CD4-positive, alpha-beta T cell treated with Interleukin-21 for 1 hour (primary cell): ENCODE measurements around the gene LHX6.

Experiments used
- DNase-seq: peaks from one replicate; pipeline ENCODE4 v3.0.0-alpha.2; 2020

Gene LHX6

DNA sequence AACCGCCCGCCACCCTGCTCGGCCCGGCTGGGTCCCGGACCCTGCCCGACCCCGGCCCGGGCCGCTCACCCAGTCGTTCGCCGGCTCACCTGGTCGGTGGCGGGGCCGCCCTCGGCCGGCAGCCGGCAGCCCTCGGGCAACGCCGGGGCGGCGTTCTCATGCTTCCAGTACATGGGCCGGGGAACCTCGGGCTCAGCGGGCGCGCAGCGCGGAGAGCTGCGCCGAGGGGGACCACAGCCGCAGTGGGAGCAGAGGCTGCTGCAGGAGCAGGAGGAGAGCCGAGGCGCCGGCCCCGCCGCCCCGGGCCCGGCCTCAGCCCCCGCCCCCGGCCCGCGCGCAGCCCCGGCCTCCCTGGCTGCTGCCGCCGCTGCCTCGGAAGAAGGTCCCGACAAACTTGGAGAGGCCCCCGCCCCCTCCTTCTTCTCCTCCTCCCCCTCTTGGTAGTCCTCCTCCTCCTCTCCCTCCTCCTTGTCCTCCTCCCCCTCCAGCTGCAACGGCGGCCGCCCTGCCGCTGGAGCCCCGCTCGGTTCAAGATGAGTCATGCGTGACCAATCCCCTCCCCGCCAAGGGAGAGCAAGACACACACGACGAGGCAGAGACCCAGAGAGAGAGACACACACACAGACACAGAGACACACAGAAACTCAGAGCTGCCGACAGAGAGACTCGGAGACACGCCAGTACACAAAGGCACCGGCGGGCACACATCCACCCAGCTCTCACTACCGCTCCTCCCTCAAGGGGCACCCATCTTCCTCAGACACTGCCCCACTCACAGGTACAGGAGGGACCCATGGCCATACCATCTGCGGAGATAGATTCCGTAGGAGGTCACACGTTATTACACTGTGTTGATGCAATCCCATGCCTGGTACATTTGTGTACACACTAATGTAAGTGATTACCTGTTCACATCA lies at the start of gene LHX6:
TSS of gene LHX6 (minus strand) at position 390 of the 917 bp plus-strand sequence. CDS start at position 173, 217 bp downstream.
- DNase-seq: no peak

DNA sequence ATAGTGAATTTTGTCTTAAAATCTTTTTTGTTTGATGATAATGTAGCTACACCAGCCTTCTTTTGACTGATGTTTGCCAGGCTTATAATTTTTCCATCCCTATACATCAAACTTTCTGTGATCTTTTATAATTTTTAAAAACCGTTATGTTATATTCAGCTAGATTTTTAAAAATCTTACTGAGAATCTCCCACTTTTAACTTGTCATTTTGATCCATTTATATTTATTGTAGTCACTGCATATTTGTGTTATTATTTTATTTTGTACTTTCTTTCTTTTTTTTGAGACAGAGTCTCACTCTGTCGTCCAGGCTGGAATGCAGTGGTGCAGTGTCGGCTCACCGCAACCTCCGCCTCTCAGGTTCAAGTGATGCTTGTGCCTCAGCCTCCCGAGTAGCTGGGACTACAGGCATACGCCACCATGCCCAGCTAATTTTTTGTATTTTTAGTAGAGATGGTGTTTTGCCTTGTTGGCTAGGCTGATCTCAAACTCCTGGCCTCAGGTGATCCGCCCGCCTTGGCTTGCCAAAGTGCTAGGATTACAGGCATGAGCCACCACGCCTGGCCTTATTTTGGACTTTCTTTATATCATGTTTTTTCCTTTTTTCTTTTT lies 48.6 kb upstream of the LHX6 start:
- DNase-seq: no peak

DNA sequence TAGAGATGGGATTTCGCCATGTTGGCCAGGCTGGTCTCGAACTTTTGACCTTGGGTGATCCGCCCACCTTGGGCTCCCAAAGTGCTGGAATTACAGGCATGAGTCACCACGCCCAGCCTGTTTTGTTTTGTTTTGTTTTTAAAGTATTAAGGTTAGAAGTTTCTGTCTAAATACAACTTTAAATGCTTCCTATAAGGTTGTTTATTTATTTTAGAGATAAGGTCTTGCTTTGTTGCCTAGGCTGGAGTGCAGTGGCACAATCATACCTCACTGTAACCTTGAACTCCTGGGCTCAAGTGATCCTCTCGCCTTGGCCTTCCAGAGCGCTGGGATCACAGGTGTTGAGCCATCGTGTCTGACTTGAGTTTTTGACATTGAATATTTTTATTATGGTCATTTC lies 47.3 kb upstream of the LHX6 start:
- no peak for DNase-seq

DNA sequence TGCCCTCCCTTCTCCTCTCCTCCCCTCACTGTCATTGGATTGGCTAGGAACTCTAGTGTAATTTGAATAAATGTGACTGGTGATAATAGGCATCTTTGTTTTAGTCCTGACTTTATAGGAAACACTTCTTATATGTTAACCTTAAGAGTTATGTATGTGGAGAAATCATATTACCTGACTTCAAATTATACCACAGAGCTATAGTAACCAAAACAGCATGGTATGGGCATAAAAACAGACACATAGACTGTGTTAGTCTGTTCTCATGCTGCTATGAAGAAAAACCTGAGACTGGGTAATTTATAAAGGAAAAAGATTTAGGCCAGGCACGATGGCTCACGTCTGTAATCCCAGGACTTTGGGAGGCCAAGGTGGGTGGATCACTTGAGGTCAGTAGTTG lies 45.3 kb upstream of the LHX6 start:
- DNase-seq: no peak

DNA sequence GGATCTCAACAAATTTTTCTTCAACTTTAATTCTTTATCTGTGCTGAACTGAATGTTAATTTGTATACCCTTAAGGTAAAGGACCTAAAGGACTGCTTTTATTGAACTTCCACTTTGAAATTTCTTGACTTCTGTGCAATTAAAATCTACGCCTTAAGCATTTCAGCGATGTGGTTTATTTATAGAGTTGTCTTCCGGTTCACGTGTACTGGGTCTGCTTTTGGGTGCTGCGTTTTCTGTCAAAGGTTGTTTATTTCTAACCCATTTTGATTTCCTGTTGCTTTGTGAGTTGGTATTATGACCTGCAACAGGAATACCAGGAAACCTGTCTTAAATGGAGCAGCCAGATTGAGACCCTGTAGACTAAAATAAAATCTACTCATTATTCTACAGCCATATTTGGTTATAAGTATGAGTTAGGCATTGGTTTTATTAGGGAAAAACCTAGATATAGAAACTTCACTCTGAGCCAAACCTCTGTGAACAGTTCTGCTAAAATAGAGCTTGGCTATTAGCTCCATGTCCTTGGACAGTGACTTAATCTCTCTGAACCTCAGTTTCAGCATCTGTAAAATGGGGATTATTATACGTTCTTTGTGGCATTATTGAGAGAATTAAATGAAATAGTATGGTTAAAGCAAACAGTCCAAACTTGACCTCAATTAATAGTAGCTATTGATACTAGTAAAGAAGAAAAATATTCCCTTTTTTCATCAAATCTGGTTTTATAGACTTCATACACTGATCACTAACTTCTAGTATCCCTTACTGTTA lies 39.5 kb upstream of the LHX6 start:
- no peak for DNase-seq

DNA sequence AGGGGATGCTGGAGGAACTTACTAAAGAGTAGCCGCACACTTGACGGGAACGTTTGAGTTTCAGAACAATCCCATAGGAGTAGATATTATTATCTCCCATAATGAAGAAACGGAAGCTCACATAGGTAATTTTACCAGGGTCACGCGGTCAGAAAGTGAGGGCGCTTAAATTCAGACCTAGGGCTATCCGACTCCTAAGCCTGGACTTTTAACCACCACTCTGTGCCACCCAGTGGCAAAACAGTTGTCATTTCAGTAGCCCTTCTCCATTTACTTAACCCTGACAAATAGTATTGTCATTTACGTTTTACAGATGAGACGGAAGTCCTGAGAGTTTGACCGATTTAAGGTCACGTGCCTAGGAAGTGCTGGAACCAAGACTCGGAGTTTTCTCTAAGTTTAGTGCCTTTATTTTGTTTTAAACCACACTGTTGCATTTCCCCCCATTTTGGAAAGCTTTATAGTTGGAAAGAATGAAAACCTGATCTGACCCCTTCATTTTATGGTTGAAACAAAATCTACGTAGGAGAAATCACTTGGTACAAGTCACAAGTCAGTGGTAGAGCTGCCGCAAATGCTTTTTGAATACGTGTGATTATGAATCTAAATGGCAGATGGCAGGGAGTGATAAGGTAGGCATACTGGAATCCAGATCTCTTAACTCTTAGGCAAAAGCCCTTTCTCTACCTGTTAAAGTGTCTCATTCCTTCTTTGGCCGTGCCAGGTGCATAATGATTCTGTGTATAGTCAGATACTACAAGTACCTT lies 36.6 kb upstream of the LHX6 start:
- peak; percentile 67 for DNase-seq

DNA sequence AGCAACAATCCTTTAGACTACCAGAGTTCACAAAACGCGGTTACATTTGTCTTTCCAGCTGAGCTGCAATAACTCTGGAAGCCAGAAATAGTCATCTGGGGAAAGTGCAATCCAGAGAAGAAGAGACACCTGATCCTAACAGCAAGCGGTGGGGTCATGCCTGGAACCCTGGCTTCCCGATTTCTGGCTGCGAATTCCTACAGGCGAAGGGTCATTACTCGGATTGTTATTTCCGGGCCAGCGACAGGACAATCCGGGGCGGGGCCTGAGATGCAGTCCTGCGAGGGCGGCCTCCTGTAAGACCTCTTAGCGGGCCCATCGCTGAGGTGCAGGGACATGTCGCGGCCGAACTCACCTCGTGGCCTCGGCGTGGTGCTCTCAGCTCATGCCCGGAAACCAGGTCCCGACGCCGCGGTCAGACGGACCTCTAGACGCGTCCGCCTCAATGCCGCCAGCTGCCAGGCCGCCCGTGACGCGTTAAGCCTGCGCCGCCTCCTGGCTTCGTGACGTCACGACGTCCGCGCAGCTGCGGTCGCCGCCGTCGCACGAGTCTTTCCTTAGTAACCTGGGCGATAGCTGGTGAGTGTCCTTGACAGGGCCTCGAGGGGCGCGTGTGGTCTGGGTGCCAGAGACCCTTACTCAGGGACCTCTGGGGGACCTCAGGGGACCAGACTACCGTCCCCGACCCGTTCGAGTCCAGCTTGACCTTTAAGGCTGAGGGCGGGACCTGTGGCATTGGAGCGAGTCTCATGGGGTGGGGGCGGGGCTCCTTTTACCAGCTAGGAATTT lies 35.8 kb upstream of the LHX6 start, which contains the start of the genes MRRF and RBM18:
TSS of gene MRRF (plus strand) at position 523 of the 789 bp plus-strand sequence. CDS start 6,010 bp downstream, outside the sequence.
TSS of gene RBM18 (minus strand) at position 481 of the 789 bp plus-strand sequence. CDS start 3,348 bp downstream, outside the sequence.
- DNase-seq: peak; percentile 90

DNA sequence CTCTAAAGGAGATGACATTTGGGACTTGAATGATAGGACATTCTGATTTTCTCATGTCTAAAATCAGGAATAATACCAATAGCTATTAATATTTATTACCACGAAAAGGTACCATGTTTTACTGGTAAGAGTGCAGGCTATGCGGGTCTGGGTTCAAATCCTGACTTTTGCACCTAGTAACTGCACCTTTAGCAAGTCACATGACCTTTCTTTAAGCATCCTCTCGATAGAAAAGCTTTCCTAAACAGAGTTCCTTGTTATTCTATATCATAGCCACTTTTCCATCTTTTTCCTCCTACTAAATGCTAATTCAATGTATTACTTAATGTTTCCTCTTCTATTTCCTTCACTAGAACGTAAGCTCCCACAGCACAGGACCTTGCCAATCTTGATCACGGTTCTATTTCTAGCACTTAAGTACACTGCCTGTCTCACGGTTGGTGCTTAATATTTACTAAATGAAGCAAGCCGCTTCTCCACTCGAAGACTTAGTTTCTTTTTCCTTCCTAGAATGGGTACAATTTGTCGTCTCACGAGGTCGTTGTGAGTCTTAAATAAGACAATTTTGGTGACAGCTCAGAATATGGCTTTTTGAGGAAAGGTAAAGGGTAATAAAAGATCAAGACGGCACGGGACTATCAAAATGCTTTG lies 35.1 kb upstream of the LHX6 start:
- DNase-seq: peak; percentile 19

DNA sequence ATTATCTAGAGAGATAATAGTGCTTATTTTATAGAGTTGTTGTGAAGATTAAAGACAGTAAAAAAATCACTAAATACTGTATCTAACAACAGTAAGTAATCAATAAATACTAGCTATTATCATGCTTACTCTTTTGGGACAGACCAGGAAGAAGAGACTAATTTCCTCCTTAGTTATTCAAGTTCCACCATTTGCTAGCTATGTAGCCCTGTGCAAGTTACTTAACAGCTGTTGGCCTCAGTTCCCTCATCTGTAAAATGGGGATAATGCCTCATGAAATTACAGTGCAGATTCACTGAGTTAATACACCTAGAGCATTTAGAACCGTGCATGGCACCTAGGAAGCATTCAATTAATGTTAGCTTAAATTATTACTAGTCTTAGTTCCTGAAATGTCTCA lies 33.3 kb upstream of the LHX6 start:
- DNase-seq: no peak

DNA sequence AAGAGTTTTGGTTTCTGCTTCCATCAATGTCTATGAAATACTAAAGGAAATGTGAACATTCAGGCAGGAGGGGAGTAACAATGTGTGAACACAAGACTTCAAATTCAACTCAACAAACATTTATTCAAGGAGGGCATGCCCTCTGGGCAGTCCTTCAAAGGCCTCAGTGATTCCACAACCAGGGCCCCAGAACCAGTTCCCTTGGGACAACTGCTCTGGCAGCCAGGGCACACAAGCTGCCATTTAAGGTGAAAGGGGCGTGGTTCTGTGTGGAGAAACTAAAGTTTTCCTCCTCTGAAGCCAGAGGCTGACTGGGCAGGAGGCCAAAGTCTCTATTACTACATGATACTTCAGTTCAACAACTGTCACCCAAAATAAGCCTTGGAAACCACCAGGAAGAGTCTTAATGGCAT lies 32.7 kb upstream of the LHX6 start:
- no peak for DNase-seq

DNA sequence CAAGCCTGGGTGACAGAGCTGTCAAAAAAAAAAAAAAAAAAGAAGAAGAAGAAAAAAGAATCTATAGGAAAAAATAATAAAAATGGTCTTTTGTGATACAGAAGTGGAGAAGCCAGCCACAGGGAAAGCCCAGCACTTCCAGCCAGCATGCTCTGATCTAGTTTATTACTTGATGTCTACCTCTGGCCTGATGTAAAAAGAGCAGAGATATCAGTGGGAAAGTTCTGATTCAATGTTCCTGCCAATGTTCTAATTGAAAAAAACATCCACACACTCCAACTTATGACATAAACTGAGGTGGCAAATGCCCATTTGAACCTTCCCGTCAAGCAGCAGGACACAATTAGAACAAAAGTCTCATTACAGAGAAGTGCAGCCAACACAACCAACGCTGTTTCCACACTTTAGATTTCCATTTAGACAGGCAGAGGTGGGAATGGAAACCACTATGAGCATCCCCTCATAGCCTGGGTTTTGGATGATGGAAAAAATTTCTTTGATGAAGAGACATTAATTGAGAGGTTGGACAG lies 30.2 kb upstream of the LHX6 start:
- no peak for DNase-seq

DNA sequence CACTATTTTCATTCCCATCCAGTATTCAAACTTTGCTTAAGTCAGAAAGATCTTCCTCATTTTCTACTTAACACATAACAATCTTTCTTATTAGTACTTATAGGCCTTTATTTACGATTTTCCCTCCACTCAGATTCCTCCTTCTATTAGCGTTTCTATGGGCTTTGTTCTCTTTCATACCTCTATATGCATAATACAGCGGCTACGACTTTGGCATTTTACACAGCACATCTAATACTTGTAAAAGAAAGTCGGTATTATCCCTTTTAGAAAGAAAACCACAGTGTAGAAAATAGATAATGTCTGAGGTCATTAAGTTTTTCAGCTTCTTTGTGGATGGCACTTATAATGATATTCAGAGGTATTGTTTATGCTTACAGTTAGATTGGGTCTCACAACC lies 27.4 kb upstream of the LHX6 start:
- no peak for DNase-seq

DNA sequence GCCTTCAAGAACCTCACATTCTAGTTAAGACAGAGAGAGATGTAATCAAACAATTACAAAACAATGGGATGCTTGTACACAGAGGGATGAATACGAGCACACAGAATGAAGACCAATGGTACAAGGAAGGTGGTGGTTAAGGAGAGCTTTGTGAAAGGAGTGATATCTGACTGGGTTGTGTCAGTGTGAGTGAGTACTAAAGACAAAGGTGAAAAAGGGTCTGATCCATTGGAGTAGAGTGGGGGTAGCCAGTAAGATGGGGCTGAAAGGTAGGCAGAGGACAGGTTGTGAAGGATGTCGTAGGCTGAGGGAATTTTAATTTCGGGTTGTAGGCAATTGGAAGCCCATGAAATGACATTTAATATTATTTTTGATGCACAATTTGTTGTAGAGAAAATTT lies 26.0 kb upstream of the LHX6 start:
- DNase-seq: no peak

DNA sequence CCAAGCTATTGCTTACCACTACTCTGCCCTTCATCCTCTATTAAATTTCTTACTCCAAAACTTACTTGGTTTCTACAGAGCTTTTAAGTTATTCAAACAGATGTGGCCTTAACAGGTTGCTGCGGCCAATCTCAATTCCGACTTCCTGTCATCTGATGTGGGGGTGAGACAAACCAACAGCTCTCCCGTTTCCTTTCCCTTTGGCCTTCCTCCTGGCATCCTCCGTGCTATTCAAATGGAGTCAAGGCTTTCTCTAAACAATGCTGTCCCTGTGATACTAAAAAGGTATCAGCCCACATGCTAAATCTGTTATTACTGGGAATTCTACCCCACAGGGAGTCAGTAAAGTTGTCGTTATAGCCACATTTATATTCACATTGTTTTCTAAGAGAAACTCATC lies 24.0 kb upstream of the LHX6 start:
- DNase-seq: no peak

DNA sequence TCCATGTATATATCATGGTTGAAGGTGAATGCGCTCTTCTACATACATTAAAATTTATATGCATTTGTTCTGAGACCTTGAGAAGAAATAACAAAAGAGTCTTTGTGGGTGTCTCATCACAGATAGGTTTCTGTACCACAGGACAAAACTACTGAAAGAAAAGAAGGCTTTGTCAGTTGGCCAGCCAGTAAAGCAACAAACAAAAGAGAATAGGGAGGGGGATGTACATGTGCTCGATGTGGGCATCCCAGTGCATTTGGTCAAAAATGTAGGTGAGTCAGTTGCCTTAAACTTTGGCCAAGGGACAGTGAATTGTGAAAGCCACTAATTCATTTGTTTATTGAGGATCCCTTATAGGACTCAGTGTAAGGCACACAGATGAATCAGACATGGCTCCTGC lies 22.6 kb upstream of the LHX6 start:
- no peak for DNase-seq

DNA sequence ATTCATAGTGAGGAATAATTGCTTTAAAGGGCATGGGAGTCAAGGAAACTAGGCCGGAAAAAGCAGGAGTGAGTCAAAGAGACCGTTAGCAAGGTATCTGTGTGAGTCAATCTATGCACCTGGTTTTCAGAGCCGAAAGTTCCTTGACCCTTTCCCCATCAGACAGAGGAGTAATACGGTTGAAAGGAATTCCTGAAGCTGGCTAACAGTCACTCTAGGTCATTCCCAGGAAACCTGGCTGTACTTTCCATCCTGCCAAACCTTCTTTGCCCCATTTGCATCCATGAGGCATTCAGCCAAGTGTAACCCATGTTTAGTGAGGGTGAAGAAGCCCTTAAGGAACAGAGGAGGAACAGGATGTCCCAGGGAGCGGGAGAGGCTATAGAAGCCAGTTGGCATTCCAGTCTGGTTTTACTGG lies 19.7 kb upstream of the LHX6 start:
- DNase-seq: no peak

DNA sequence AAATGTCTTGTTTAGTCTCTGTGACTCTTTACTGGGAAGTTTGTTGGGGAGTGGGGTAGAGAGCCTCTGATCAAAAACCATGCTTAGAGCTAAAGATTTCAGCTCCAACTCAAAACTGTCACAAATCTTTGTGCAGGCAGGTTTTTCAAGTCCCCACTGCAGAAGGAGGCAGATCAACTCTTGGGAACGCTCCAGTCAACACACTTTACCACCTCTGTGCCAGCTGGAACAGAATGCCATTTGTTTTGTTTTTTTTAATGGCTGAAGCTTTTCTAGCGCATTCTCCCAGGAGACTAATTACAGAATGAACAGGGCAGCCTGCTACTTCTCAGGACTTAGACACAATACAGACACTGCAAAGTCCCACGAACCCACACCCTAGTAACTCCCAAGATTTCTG lies 17.9 kb upstream of the LHX6 start:
- DNase-seq: no peak

DNA sequence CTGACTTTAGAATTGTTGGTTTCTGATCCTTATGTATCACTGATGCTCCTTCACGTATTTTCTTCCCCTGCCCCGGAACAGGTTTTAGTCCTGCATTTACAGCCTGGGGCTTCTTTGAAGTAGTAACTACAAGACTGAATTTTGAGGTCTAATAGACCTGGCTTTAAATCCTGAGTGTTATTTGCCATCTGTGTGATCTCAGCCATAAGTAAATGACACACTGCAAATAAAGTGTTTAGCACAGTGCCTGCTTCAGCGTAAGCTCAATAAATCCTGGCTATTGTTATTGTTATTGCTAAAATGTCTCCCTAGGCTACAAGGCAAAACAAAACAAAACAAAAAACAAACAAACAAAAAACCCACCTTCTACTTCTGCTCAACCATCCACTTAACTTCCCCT lies 15.6 kb upstream of the LHX6 start:
- DNase-seq: no peak

DNA sequence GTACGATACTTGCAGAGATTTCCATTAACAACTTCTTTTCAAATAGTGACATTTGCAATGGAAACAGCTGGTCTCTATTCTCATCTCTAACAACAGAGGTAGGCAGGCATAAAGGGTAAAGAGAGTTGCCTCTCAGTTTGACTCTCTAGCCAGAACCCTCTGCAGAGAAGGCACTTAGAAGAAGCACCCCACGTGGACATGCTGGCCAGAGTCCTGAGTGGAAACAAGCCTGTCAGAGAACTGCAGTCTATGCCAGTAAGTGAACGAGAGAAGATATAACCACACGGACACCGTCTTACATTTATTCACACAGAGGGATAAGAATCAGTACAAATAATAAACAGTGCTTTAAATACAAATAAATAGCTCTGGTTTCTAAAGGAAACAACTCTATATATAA lies 11.0 kb upstream of the LHX6 start:
- no peak for DNase-seq

DNA sequence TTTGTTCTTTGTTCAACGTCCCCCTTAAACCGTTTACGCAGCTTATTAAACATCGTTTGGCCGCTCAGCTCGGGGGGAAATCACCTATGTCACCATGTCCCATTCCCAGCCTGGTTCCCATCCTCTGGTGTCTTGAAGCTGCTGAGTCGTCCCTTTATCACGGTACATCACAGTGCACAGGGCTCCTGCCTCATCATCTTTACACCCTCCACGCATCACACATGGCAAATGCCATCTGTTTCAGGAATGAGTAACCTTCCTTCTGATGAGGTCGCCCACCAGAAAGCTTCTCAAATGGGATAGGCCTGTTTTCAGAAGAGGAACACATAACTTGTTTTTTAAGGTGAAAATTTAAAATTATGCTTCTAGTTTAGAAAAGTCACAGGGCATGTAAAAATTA lies 7.9 kb upstream of the LHX6 start:
- no peak for DNase-seq
